ENCODE data around the gene BMPR1A. TPM values are rescaled to one million over a fixed set of nuclear protein-coding genes. Genes with fewer than 3 reads are reported as not detected.

Gene BMPR1A
- total and polyA plus RNA-seq, 2 experiments from 2014 or later, result 14.2 to 82.5 TPM

- H3K27me3 ChIP-seq (ENCODE audit: insufficient read depth), result peaks cover 8% of the 10 kb centered on the region; the same call in 1 of the 2 replicates
Measured at GRCh38 chr10:86940677-86941076, 184.3 kb downstream of the BMPR1A start.

More at GRCh38 chr10:86940677-86941076, 184.3 kb downstream of the BMPR1A start:
- Histone ChIP-seq H4K20me1 (replicated peaks; ENCODE audit: insufficient read depth) (no peaks in the 10 kb centered on the region), H3F3A (replicated peaks; ENCODE audit: low read depth) (no peaks in the 10 kb centered on the region), H3K27ac (ENCODE audit: low read depth) (no peak overlapping the region), H3K9me2 (ENCODE audit: insufficient read depth) (no peaks in the 10 kb centered on the region), H3K4me2 (no peak overlapping the region), H3K4me1 (ENCODE audit: insufficient read depth) (peaks cover under 1% of the 10 kb centered on the region; the same call in 1 of the 2 replicates), H2AFZ (no peak overlapping the region), H3K36me3 (ENCODE audit: insufficient read depth) (no peaks in the 10 kb centered on the region), H3K4me3 (no peak overlapping the region), H3K79me2 (replicated peaks; ENCODE audit: insufficient read depth) (no peaks in the 10 kb centered on the region)
- Mint-ChIP-seq H3K9me3 (no peaks in the 10 kb centered on the region), H3K4me3 (no peak overlapping the region), H3K27ac (no peak overlapping the region), H3K4me1 (peaks cover 10% of the 10 kb centered on the region), H3K36me3 (ENCODE audit: low read depth) (no peaks in the 10 kb centered on the region; the same call in 2 of the 3 replicates), H3K27me3 (ENCODE audit: insufficient read depth, low read depth, poor library complexity) (peaks cover 37% of the 10 kb centered on the region)
- TF ChIP-seq STAT1 (IDR thresholded peaks at IDR 0.05; ENCODE audit: unreplicated experiment) (no peak), ZNF462 (CRISPR knock-in tag; IDR thresholded peaks at IDR 0.05) (no peak), ZNF114 (CRISPR knock-in tag; IDR thresholded peaks at IDR 0.05) (no peak), EZH2phosphoT487 (IDR thresholded peaks at IDR 0.05; ENCODE audit: unreplicated experiment) (no peak), NANOG (IDR thresholded peaks at IDR 0.05; ENCODE audit: borderline replicate concordance) (no peak), REST (IDR thresholded peaks at IDR 0.05; ENCODE audit: unreplicated experiment) (no peak), CREB1 (CRISPR knock-in tag; IDR thresholded peaks at IDR 0.05; ENCODE audit: low read depth) (no peak), POLR2AphosphoS5 (IDR thresholded peaks at IDR 0.05; ENCODE audit: low read depth) (no peak), EZH2 (IDR thresholded peaks at IDR 0.05; ENCODE audit: low read depth, unreplicated experiment) (no peak), ETS1 (IDR thresholded peaks at IDR 0.05) (no peak), CTCF (conservative IDR thresholded peaks at IDR 0.05; ENCODE audit: low read depth in 2 of 2) (no peak)
- no peak for ATAC-seq
- DNase-seq (ENCODE audit: low spot score), result no peak
